Esophagus muscularis mucosa (tissue), 4 donors: ENCODE measurements around the gene ETAA1. TPM values are rescaled to one million over a fixed set of nuclear protein-coding genes. Genes with fewer than 3 reads are reported as not detected.

ENCODE experiments used
- DNase-seq: peaks from one replicate; pipeline ENCODE4 v3.0.0-alpha.2; 2017; ENCODE audit errors: extremely low spot score
- H3K27ac ChIP-seq, 4 donors: fragments of 200-600 bp; sonication (generic); replicated peaks in 1 of 4; 1 replicate in 3 of 4; 2 replicates in 1 of 4; pipeline ENCODE4 v1.5.1; 2016 to 2019; ENCODE audit warnings: mild to moderate bottlenecking in 1 of 4
- H3K27me3 ChIP-seq, 4 donors: fragments of 200-600 bp; sonication (generic); one replicate each; pipeline versions ENCODE4 v1.5.1 to v1.6.0; 2016 to 2019
- H3K36me3 ChIP-seq, 4 donors: fragments of 200-600 bp; sonication (generic); one replicate each; pipeline ENCODE4 v1.5.1; 2016 to 2019
- H3K4me1 ChIP-seq, 4 donors: fragments of 200-600 bp; sonication (generic); one replicate each; pipeline ENCODE4 v1.5.1; 2016 to 2019
- H3K4me3 ChIP-seq, 4 donors: fragments of 200-600 bp; sonication (generic); 1 replicate in 2 of 4; 2 replicates in 2 of 4; pipeline ENCODE4 v1.5.1; 2016 to 2019; ENCODE audit warnings: mild to moderate bottlenecking in 4 of 4, moderate library complexity in 1 of 4
- H3K9me3 ChIP-seq, 4 donors: fragments of 200-600 bp; sonication (generic); 1 replicate in 3 of 4; 2 replicates in 1 of 4; pipeline ENCODE4 v1.5.1; 2016 to 2019
- EP300 ChIP-seq: sonication (generic); formaldehyde crosslinking; IDR thresholded peaks from one replicate; pipeline ENCODE4 v1.6.1; 2017; ENCODE audit warnings: antibody characterized with exemption
- POLR2A ChIP-seq: fragments of 450-650 bp; IDR thresholded peaks from one replicate; pipeline ENCODE4 v1.6.1; 2017; ENCODE audit warnings: antibody characterized with exemption, moderate library complexity, mild to moderate bottlenecking, low read depth
- POLR2AphosphoS5 ChIP-seq, 2 donors: sonication (generic); formaldehyde crosslinking; IDR thresholded peaks; one replicate each; pipeline ENCODE4 v1.6.1; 2017; ENCODE audit warnings: antibody characterized with exemption in 2 of 2
- WGBS: methylation state at CpG from one replicate; pipeline ENCODE4 v1.1.5; 2018; 5-methylcytosine and 5-hydroxymethylcytosine counted together
- intact Hi-C: fragments of 100-400 bp; cut with DNase I; formaldehyde crosslinking; loops from one replicate; pipeline ENCODE4 v1.15.1; 2023
- total RNA-seq, 4 donors: library from RNA; depleted of rRNA; stranded (reverse); fragments of >200 nt; gene quantifications; one replicate each; pipeline versions ENCODE4 v1.1.0 to v1.2.1, GENCODE V29; 2016
- TF ChIP-seq, protein P1 (sequence below), 3 experiments: fragments of 200-600 bp in 2 of 3; fragments of 450-650 bp in 1 of 3; sonication (generic) in 2 of 3; IDR thresholded peaks; one replicate each; pipeline ENCODE4 v1.5.1; 2017 to 2019; ENCODE audit warnings: antibody characterized with exemption in 3 of 3, mild to moderate bottlenecking in 2 of 3, moderate library complexity in 1 of 3

ETAA1 gene
- total RNA-seq, 4 donors from 2014 or later: 10.4 to 19.5 (median 14.2) TPM

GRCh38 chr2:67400560-67401485, 3.7 kb downstream of the ETAA1 start:
- peaks cover 7 to 38% (median 34%) of the 10 kb centered on the region in 4 donors for H3K4me1 ChIP-seq
- intact Hi-C loops: no loop called here
- H3K9me3 ChIP-seq: no peaks in the 10 kb centered on the region
- no peaks in the 10 kb centered on the region for H3K27me3 ChIP-seq
- no peak for DNase-seq
- TF ChIP-seq POLR2A (no peak), EP300 (no peak), POLR2AphosphoS5 (IDR thresholded peaks at IDR 0.05) (no peak)
- TF ChIP-seq, protein P1, sequence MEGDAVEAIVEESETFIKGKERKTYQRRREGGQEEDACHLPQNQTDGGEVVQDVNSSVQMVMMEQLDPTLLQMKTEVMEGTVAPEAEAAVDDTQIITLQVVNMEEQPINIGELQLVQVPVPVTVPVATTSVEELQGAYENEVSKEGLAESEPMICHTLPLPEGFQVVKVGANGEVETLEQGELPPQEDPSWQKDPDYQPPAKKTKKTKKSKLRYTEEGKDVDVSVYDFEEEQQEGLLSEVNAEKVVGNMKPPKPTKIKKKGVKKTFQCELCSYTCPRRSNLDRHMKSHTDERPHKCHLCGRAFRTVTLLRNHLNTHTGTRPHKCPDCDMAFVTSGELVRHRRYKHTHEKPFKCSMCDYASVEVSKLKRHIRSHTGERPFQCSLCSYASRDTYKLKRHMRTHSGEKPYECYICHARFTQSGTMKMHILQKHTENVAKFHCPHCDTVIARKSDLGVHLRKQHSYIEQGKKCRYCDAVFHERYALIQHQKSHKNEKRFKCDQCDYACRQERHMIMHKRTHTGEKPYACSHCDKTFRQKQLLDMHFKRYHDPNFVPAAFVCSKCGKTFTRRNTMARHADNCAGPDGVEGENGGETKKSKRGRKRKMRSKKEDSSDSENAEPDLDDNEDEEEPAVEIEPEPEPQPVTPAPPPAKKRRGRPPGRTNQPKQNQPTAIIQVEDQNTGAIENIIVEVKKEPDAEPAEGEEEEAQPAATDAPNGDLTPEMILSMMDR (IDR thresholded peaks at IDR 0.05): no peak
- peaks cover 0 to 28% (median 15%) of the 10 kb centered on the region in 4 donors for H3K36me3 ChIP-seq
- H3K4me3 ChIP-seq: no peak overlapping the region
- WGBS: 71% methylated on average over 4 of the region's 4 CpGs
- no peak overlapping the region for H3K27ac ChIP-seq

GRCh38 chr2:67408346-67408745, 11.2 kb downstream of the ETAA1 start:
- Histone ChIP-seq H3K4me1 (peaks cover 0 to 7% (median 3%) of the 10 kb centered on the region in 4 donors), H3K9me3 (no peaks in the 10 kb centered on the region), H3K27me3 (no peaks in the 10 kb centered on the region), H3K4me3 (no peak overlapping the region), H3K27ac (no peak overlapping the region), H3K36me3 (peaks cover 0 to 36% (median 19%) of the 10 kb centered on the region in 4 donors)
- TF ChIP-seq POLR2A: no peak
- TF ChIP-seq, protein P1 (IDR thresholded peaks at IDR 0.05): no peak
- no peak for TF ChIP-seq EP300
- TF ChIP-seq POLR2AphosphoS5 (IDR thresholded peaks at IDR 0.05): no peak
- no peak for DNase-seq
- intact Hi-C loops: no loop called here

DNA sequence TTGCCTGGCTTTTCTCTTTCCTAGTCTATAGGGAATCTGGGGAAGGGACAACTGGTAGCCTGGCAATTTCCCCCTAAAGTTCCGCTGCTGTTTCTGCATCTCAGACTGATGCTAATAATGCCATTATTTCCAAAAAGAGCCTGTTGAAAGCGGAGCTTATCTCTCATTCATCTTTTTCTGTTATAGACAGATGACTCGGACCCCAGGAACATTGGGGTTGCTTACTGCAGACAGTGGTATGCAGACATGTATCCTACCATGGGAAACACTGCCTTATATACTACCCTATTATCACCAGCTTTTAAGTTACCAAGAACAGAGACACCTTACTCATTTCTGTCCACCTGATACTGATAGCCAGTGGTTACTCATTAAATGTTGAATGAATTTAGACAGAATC, 15.3 kb downstream of the ETAA1 start:
- no peak for DNase-seq
- no peaks in the 10 kb centered on the region for H3K27me3 ChIP-seq
- WGBS: 97% methylated on average over 3 of the region's 3 CpGs
- H3K4me1 ChIP-seq: no peaks in the 10 kb centered on the region
- H3K27ac ChIP-seq: no peak overlapping the region
- H3K36me3 ChIP-seq: peaks cover 0 to 19% (median 6%) of the 10 kb centered on the region in 4 donors
- TF ChIP-seq EP300 (no peak), POLR2AphosphoS5 (IDR thresholded peaks at IDR 0.05) (no peak), POLR2A (no peak)
- TF ChIP-seq, protein P1 (IDR thresholded peaks at IDR 0.05): no peak
- H3K4me3 ChIP-seq: no peak overlapping the region
- intact Hi-C loops: no loop called here
- H3K9me3 ChIP-seq: no peaks in the 10 kb centered on the region

GRCh38 chr2:67414867-67415266, 17.7 kb downstream of the ETAA1 start:
- no peaks in the 10 kb centered on the region for H3K4me1 ChIP-seq
- no peak overlapping the region for H3K4me3 ChIP-seq
- H3K27ac ChIP-seq: no peak overlapping the region
- no peaks in the 10 kb centered on the region for H3K27me3 ChIP-seq
- TF ChIP-seq POLR2A (no peak), EP300 (no peak), POLR2AphosphoS5 (IDR thresholded peaks at IDR 0.05) (no peak)
- TF ChIP-seq, protein P1 (IDR thresholded peaks at IDR 0.05): no peak
- peaks cover 0 to 17% (median 6%) of the 10 kb centered on the region in 4 donors for H3K36me3 ChIP-seq
- 98% methylated on average over 2 of the region's 2 CpGs for WGBS
- intact Hi-C loops: no loop called here
- DNase-seq: no peak
- H3K9me3 ChIP-seq: no peaks in the 10 kb centered on the region
